Activated effector memory CD4-positive, alpha-beta T cell treated with Interleukin-2 at 50 U/mL for 16 hours (primary cell): ENCODE data around the gene TMEM240.
"Not testable (repeated sequence)": the region's sequence is repeated elsewhere in the genome, so short reads cannot be mapped to it uniquely, and the experiment has no call there.

ENCODE experiments used
- DNase-seq: peaks from one replicate; pipeline ENCODE4 v3.0.0-alpha.2; 2020

Gene TMEM240

GRCh38 chr1:1540090-1540817 is at the start of gene TMEM240:
TSS of gene TMEM240 (minus strand) at chr1:1540624. CDS start at chr1:1540346, 278 bp downstream.
- peak; percentile 26 for DNase-seq

- no peak for DNase-seq
These were observed 43.1 kb upstream of the TMEM240 start for GRCh38 chr1:1583347-1584010.

- DNase-seq: no peak
These were observed 42.3 kb upstream of the TMEM240 start for GRCh38 chr1:1582585-1583346.

GRCh38 chr1:1578371-1578940 is 38.0 kb upstream of the TMEM240 start:
- no peak for DNase-seq

GRCh38 chr1:1577367-1578011 is 37.1 kb upstream of the TMEM240 start:
- no peak for DNase-seq

- peak; percentile 86 for DNase-seq
These were observed 34.5 kb upstream of the TMEM240 start, which contains the start of gene SSU72 for GRCh38 chr1:1574721-1575537. TSS of gene SSU72 (minus strand) at chr1:1574863. CDS start at chr1:1574557, 306 bp downstream.

- no peak for DNase-seq
These were observed 33.7 kb upstream of the TMEM240 start for GRCh38 chr1:1573843-1574720.

- DNase-seq: no peak
These were observed 28.9 kb upstream of the TMEM240 start for GRCh38 chr1:1569341-1569740.

GRCh38 chr1:1567891-1568291 is 27.5 kb upstream of the TMEM240 start:
- no peak for DNase-seq

GRCh38 chr1:1567152-1567875 is 26.9 kb upstream of the TMEM240 start:
- no peak for DNase-seq

GRCh38 chr1:1565340-1565739 is 24.9 kb upstream of the TMEM240 start:
- DNase-seq: no peak

- DNase-seq: no peak
These were observed 23.8 kb upstream of the TMEM240 start for GRCh38 chr1:1564268-1564667.

GRCh38 chr1:1563688-1564087 is 23.3 kb upstream of the TMEM240 start:
- DNase-seq: no peak

- DNase-seq: no peak
These were observed 22.3 kb upstream of the TMEM240 start for GRCh38 chr1:1562556-1563195.

- no peak for DNase-seq
These were observed 21.5 kb upstream of the TMEM240 start for GRCh38 chr1:1561801-1562470.

GRCh38 chr1:1560178-1560577 is 19.8 kb upstream of the TMEM240 start:
- no peak for DNase-seq

- DNase-seq: no peak
These were observed 18.6 kb upstream of the TMEM240 start for GRCh38 chr1:1559066-1559465.

GRCh38 chr1:1558591-1558990 is 18.2 kb upstream of the TMEM240 start:
- DNase-seq: no peak

- not testable (repeated sequence) for DNase-seq
These were observed 17.3 kb upstream of the TMEM240 start for GRCh38 chr1:1557688-1558087.
